Measurements from ENCODE around the gene SSX3.
"Not testable (repeated sequence)": the region's sequence is repeated elsewhere in the genome, so short reads cannot be mapped to it uniquely, and the experiment has no call there.

The SSX3 gene, protein sequence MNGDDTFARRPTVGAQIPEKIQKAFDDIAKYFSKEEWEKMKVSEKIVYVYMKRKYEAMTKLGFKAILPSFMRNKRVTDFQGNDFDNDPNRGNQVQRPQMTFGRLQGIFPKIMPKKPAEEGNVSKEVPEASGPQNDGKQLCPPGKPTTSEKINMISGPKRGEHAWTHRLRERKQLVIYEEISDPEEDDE

DNA sequence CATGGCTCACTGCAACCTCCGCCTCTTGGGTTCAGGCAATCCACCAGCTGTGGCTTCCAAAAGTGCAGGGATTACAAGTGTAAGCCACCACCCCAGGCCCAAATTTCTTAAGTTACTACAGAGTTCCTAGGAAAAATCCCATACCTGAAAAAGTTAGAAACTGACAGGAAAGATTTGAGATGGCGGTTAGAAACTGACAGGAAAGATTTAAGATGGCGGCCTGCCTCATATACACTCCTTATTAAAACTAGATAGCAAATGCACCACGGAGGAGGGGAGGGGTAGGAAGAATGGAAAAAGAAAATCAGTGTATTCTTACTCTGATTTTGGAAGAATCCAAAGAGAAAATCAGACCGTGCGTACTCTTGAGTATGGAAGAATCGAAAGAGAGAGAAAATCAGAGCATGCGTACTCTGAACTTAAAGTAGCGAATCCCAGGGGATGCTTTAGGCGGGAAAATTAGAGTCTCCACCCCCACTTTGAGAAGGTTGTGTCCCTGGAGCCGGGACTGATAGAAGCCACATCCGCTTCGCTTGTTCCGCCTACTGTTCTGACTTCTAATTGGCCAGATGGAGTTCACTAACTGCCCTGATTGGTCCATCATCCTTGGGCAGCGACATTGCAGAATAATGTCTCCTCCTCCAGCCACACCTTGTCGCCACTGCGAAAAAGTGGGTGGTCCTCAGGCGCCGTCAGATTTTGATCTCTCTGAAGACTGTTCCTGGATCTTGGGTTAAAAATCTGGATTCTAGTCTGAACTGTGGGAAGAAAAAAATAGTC lies at the start of gene SSX3:
Gene SSX3, minus strand, starts transcription at position 389 of the 780 bp plus-strand sequence. CDS start 1,454 bp downstream, outside the sequence.
- not testable (repeated sequence) for H3K36me3 ChIP-seq (ENCODE audit: control insufficient read depth, insufficient read depth, low read length); H3K4me2 ChIP-seq (ENCODE audit: low read length); H2AFZ ChIP-seq; H3K9me3 ChIP-seq (ENCODE audit: control insufficient read depth, low read length); H3K9ac ChIP-seq; H3K27ac ChIP-seq; H3K4me3 ChIP-seq (ENCODE audit: low read depth, low read length); H3K4me1 ChIP-seq; H3K79me2 ChIP-seq; H3K27me3 ChIP-seq (ENCODE audit: control insufficient read depth, insufficient read depth, low read length)

DNA sequence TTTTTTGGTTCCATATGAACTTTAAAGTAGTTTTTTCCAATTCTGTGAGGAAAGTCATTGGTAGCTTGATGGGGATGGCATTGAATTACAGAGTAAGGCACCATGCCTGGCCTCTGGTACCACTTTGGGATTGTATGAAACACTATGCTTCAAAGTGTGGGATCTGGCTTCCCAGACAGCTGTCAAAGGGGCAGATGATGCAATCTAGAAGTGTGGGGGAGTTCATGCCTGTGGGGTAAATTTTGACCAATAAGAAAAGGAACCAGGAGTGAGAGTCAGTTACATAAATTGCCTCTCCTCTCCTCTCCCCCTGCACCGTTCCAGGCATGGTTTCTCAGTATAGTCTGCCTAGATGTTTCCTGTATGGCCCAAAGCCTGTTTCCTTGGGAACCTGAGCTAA lies 41.3 kb upstream of the SSX3 start:
- not testable (repeated sequence) for H3K9ac ChIP-seq; H3K79me2 ChIP-seq; H3K9me3 ChIP-seq (ENCODE audit: control insufficient read depth, low read length); H3K27ac ChIP-seq; H2AFZ ChIP-seq; H3K4me2 ChIP-seq (ENCODE audit: low read length); H3K36me3 ChIP-seq (ENCODE audit: control insufficient read depth, insufficient read depth, low read length); H3K27me3 ChIP-seq (ENCODE audit: control insufficient read depth, insufficient read depth, low read length); H3K4me1 ChIP-seq; H3K4me3 ChIP-seq (ENCODE audit: low read depth, low read length)

DNA sequence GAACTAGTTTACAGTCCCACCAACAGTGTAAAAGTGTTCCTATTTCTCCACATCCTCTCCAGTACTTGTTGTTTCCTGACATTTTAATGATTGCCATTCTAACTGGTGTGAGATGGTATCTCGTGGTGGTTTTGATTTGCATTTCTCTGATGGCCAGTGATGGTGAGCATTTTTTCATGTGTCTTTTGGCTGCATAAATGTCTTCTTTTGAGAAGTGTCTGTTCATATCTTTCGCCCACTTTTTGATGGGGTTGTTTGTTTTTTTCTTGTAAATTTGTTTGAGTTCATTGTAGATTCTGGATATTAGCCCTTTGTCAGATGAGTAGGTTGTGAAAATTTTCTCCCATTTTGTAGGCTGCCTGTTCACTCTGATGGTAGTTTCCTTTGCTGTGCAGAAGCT lies 40.4 kb upstream of the SSX3 start:
- not testable (repeated sequence) for H3K27me3 ChIP-seq (ENCODE audit: control insufficient read depth, insufficient read depth, low read length); H3K27ac ChIP-seq; H3K4me3 ChIP-seq (ENCODE audit: low read depth, low read length); H2AFZ ChIP-seq; H3K9ac ChIP-seq; H3K4me1 ChIP-seq; H3K36me3 ChIP-seq (ENCODE audit: control insufficient read depth, insufficient read depth, low read length); H3K9me3 ChIP-seq (ENCODE audit: control insufficient read depth, low read length); H3K4me2 ChIP-seq (ENCODE audit: low read length); H3K79me2 ChIP-seq

DNA sequence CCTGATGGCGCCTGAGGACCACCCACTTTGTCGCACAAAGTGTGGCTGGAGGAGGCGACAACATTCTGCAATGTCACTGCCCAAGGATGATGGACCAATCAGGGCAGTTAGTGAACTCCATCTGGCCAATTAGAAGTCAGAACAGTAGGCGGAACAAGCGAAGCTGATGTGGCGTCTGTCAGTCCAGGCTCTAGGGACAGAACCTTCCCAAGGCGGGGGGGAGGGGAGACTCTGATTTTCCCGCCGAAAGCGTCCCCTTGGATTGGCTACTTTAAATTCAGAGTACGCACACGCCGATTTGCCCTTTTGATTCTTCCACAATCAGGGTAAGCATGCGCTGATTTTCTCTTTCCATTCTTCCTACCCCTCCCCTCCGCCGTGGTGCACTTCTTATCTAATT lies 26.7 kb upstream of the SSX3 start, which contains the start of gene SSX4:
Gene SSX4, plus strand, starts transcription at position 301 of the 400 bp plus-strand sequence. CDS start 515 bp downstream, outside the sequence.
- not testable (repeated sequence) for H3K4me1 ChIP-seq

DNA sequence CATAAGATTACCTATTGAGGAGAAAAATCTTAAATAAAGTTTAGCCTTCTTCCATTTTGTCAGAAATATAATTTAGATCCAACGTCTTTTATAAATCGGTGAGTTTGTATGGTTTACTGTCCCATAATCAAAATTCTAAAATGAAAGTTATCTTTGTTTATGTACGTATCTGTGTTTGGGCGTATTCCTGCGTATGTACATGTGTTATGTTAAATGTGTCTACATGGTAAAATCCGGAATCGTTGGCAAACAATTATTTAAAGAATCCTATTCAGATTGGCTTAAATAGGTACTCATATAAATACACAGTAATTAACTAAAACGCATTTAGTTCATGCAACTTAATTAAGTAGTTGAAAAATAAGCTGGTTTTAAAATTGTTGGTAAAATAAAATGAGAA lies 13.9 kb upstream of the SSX3 start:
- not testable (repeated sequence) for H3K4me3 ChIP-seq (ENCODE audit: low read depth, low read length); H3K9ac ChIP-seq; H2AFZ ChIP-seq; H3K4me2 ChIP-seq (ENCODE audit: low read length); H3K27ac ChIP-seq; H3K9me3 ChIP-seq (ENCODE audit: control insufficient read depth, low read length); H3K4me1 ChIP-seq; H3K27me3 ChIP-seq (ENCODE audit: control insufficient read depth, insufficient read depth, low read length); H3K79me2 ChIP-seq; H3K36me3 ChIP-seq (ENCODE audit: control insufficient read depth, insufficient read depth, low read length)

More for the DNA sequence above, 26.7 kb upstream of the SSX3 start, which contains the start of gene SSX4:
- H3K27ac ChIP-seq; H3K9me3 ChIP-seq (ENCODE audit: control insufficient read depth, low read length); H3K27me3 ChIP-seq (ENCODE audit: control insufficient read depth, insufficient read depth, low read length); H2AFZ ChIP-seq; H3K9ac ChIP-seq; H3K4me2 ChIP-seq (ENCODE audit: low read length); H3K4me3 ChIP-seq (ENCODE audit: low read depth, low read length); H3K36me3 ChIP-seq (ENCODE audit: control insufficient read depth, insufficient read depth, low read length); H3K79me2 ChIP-seq: not testable (repeated sequence)

DNA sequence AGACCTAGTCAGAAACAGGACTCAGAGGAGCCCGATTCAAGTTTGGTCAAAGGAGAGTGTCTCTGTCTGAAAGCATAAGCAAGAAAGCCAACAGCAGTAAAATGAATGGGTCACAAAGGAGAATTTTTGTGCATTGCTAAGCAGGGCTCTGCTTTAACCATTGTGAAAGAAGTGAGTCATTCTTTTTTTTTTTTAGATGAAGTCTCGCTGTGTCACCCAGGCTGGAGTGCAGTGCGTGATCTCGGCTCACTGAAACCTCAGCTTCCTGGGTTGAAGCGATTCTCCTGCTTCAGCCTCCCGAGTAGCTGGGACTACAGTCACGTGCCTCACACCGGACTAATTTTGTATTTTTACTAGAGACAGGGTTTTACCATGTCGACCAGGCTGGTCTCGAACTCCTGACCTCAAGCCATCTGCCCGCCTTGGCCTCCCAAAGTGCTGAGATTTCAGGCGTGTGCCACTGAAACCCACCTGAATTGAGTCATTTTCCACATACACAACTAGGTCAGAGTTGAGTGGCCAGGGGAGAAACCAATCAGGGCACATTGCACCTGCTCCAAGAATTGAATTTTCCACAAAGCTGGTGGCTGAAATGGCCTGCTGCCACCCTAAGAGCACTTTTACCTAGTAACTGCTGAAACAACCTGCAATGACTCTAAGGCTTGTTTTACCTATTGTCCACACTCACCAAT lies 11.4 kb upstream of the SSX3 start:
- H3K9ac ChIP-seq; H3K4me2 ChIP-seq (ENCODE audit: low read length); H3K4me1 ChIP-seq; H3K4me3 ChIP-seq (ENCODE audit: low read depth, low read length); H2AFZ ChIP-seq; H3K9me3 ChIP-seq (ENCODE audit: control insufficient read depth, low read length); H3K79me2 ChIP-seq; H3K27me3 ChIP-seq (ENCODE audit: control insufficient read depth, insufficient read depth, low read length); H3K36me3 ChIP-seq (ENCODE audit: control insufficient read depth, insufficient read depth, low read length); H3K27ac ChIP-seq: not testable (repeated sequence)

DNA sequence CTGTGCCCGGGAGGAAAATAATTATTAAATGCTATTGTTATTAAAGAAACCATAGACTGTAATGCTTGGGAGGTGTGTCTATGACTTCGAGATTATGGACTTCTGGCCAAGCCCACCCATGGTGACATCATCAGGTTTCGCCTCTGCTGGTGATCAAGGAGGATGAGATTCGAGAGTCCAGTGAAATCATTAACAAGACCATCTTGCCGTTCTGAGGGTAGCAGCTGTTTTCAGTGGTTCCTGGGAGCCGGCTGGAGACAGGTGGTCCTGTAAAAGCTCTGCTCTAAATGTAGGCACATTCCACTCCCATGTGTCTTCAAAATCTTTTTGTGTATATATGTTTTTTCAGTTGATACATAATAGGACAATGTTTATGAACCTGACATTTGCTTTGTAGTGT lies 2.8 kb upstream of the SSX3 start:
- not testable (repeated sequence) for H3K4me1 ChIP-seq; H3K36me3 ChIP-seq (ENCODE audit: control insufficient read depth, insufficient read depth, low read length); H2AFZ ChIP-seq; H3K4me2 ChIP-seq (ENCODE audit: low read length); H3K9me3 ChIP-seq (ENCODE audit: control insufficient read depth, low read length); H3K27me3 ChIP-seq (ENCODE audit: control insufficient read depth, insufficient read depth, low read length); H3K27ac ChIP-seq; H3K9ac ChIP-seq; H3K79me2 ChIP-seq; H3K4me3 ChIP-seq (ENCODE audit: low read depth, low read length)

DNA sequence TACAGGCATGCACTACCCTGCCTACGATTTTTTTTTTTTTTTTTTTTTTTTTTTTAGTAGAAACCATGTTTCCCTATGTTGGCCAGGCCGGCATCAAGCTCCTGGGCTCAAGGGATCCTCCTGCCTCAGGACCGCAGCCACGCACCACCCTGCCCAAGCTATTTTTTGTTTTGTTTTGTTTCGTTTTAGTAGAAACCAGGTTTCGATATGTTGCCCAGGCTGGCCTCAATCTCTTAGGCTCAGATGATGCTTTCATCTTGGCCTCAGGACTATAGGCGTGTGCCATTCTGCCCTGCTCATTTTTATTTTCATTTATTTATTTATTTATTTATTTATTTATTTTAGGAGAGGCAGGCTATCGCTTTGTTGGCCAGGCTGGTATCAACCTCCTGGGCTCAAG lies 1.2 kb upstream of the SSX3 start:
- H3K4me3 ChIP-seq (ENCODE audit: low read depth, low read length), result no peak overlapping the region
- no peak overlapping the region for H3K27ac ChIP-seq
- H3K4me1 ChIP-seq, result no peaks in the 10 kb centered on the region
- no peak overlapping the region for H2AFZ ChIP-seq
- H3K4me2 ChIP-seq (ENCODE audit: low read length), result no peak overlapping the region
- no peak overlapping the region for H3K9ac ChIP-seq
- no peaks in the 10 kb centered on the region for H3K27me3 ChIP-seq (ENCODE audit: control insufficient read depth, insufficient read depth, low read length)
- no peaks in the 10 kb centered on the region for H3K9me3 ChIP-seq (ENCODE audit: control insufficient read depth, low read length)
- no peaks in the 10 kb centered on the region for H3K36me3 ChIP-seq (ENCODE audit: control insufficient read depth, insufficient read depth, low read length)
- H3K79me2 ChIP-seq, result no peaks in the 10 kb centered on the region
- TF ChIP-seq, protein P1, sequence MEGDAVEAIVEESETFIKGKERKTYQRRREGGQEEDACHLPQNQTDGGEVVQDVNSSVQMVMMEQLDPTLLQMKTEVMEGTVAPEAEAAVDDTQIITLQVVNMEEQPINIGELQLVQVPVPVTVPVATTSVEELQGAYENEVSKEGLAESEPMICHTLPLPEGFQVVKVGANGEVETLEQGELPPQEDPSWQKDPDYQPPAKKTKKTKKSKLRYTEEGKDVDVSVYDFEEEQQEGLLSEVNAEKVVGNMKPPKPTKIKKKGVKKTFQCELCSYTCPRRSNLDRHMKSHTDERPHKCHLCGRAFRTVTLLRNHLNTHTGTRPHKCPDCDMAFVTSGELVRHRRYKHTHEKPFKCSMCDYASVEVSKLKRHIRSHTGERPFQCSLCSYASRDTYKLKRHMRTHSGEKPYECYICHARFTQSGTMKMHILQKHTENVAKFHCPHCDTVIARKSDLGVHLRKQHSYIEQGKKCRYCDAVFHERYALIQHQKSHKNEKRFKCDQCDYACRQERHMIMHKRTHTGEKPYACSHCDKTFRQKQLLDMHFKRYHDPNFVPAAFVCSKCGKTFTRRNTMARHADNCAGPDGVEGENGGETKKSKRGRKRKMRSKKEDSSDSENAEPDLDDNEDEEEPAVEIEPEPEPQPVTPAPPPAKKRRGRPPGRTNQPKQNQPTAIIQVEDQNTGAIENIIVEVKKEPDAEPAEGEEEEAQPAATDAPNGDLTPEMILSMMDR (IDR thresholded peaks at IDR 0.05), result no peak

DNA sequence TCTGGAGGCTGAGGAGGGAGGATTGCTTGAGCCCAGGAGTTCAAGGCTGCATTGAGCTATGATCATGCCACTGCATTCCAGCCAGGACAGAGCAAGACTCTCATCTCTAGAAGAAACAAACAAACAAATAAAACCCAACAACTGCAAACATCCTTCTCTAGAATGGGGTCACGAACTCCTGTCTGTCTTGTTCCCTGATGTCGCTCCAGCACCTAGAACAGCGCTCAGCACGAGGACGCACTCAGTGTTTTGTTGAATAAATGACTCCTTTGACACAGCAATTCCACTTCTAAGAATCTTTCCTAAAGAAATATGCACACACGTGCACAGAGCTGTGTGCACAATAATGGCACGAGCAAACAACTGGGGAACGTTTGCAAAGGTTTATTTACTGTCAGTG lies 10.4 kb downstream of the SSX3 start:
- not testable (repeated sequence) for H3K9me3 ChIP-seq (ENCODE audit: control insufficient read depth, low read length); H3K27me3 ChIP-seq (ENCODE audit: control insufficient read depth, insufficient read depth, low read length); H3K4me2 ChIP-seq (ENCODE audit: low read length); H3K4me1 ChIP-seq; H3K36me3 ChIP-seq (ENCODE audit: control insufficient read depth, insufficient read depth, low read length); H2AFZ ChIP-seq; H3K79me2 ChIP-seq; H3K9ac ChIP-seq; H3K27ac ChIP-seq; H3K4me3 ChIP-seq (ENCODE audit: low read depth, low read length)

DNA sequence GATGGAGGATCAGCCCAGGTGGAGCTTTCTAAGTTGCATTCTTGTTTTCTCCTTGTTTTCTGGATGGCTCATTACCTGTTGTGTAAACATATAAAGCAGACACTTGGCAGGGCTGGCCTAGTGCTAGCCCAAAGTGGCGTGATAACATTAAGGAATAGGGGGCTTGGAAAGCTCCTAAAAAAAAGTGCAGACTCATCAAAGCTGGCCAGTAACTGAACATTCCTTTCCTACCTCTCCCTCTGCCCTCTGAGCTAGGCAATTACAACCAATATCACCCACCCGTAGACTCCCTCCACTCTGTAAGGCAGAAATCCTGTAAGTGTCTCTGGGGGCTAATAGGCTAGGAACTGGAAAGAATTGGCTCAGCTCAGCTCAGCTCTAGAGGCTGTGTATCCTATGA lies 42.5 kb downstream of the SSX3 start:
- not testable (repeated sequence) for H3K27ac ChIP-seq; H3K79me2 ChIP-seq; H3K27me3 ChIP-seq (ENCODE audit: control insufficient read depth, insufficient read depth, low read length); H3K4me3 ChIP-seq (ENCODE audit: low read depth, low read length); H3K4me2 ChIP-seq (ENCODE audit: low read length); H3K9ac ChIP-seq; H3K9me3 ChIP-seq (ENCODE audit: control insufficient read depth, low read length); H3K36me3 ChIP-seq (ENCODE audit: control insufficient read depth, insufficient read depth, low read length); H2AFZ ChIP-seq; H3K4me1 ChIP-seq
